CD4-positive, alpha-beta memory T cell (primary cell): Measurements from ENCODE around the gene PRRC2B. TPM values are rescaled to one million over a fixed set of nuclear protein-coding genes. Genes with fewer than 3 reads are reported as not detected.
"Not testable (repeated sequence)": the region's sequence is repeated elsewhere in the genome, so short reads cannot be mapped to it uniquely, and the experiment has no call there.

Experiments
- CTCF ChIA-PET: fragments of 350-600 bp; sonication (Branson Sonifier 250); formaldehyde crosslinking; loops from one replicate; lab custom pipeline; 2021; ENCODE audit warnings: inconsistent platforms; ENCODE audit not compliant: partially characterized antibody; lab: Charles Lee
- POLR2A ChIA-PET: fragments of 350-600 bp; sonication (Branson Sonifier 250); formaldehyde crosslinking; loops from one replicate; lab custom pipeline; 2021; ENCODE audit not compliant: partially characterized antibody; lab: Charles Lee
- DNase-seq, 5 donors: peaks; one replicate each; pipeline versions ENCODE4 v3.0.0 to v3.0.0-alpha.2; 2020 to 2022; ENCODE audit warnings: mixed read lengths in 1 of 5
- H3K27ac ChIP-seq: one replicate; pipeline ENCODE4 v1.7.0; 2013; ENCODE audit warnings: low read depth, low read length
- H3K27me3 ChIP-seq: 2 replicates; pipeline ENCODE4 v1.7.0; 2013; ENCODE audit warnings: mild to moderate bottlenecking, low read length, moderate library complexity; ENCODE audit not compliant: insufficient read depth
- H3K36me3 ChIP-seq: 2 replicates; pipeline ENCODE4 v1.7.0; 2013; ENCODE audit warnings: mild to moderate bottlenecking, low read length, moderate library complexity; ENCODE audit not compliant: insufficient read depth
- H3K4me1 ChIP-seq: 2 replicates; pipeline ENCODE4 v1.7.0; 2013; ENCODE audit warnings: mild to moderate bottlenecking, low read length, moderate library complexity; ENCODE audit not compliant: insufficient read depth
- H3K4me3 ChIP-seq, 2 donors: one replicate each; pipeline ENCODE4 v1.7.0; 2013; ENCODE audit warnings: low read length in 2 of 2, mild to moderate bottlenecking in 1 of 2
- H3K9me3 ChIP-seq, 2 donors: one replicate each; pipeline ENCODE4 v1.7.0; 2013; ENCODE audit warnings: low read length in 2 of 2, control low read depth in 1 of 2; ENCODE audit not compliant: control insufficient read depth in 1 of 2
- H3K27ac Mint-ChIP-seq, 7 donors: one replicate each; pipeline ENCODE4 v1.8.0; 2020 to 2021; ENCODE audit warnings: mixed read lengths in 7 of 7, mild to moderate bottlenecking in 6 of 7, inconsistent platforms in 3 of 7, moderate library complexity in 3 of 7
- H3K27me3 Mint-ChIP-seq, 2 donors: one replicate each; pipeline ENCODE4 v1.8.0; 2020 to 2021; ENCODE audit warnings: mixed read lengths in 2 of 2
- H3K36me3 Mint-ChIP-seq, 2 donors: one replicate each; pipeline ENCODE4 v1.8.0; 2020 to 2021; ENCODE audit warnings: mixed read lengths in 2 of 2, inconsistent platforms in 1 of 2, mild to moderate bottlenecking in 1 of 2
- H3K4me1 Mint-ChIP-seq, 4 donors: one replicate each; pipeline ENCODE4 v1.8.0; 2020 to 2021; ENCODE audit warnings: mixed read lengths in 4 of 4, mild to moderate bottlenecking in 1 of 4
- H3K4me3 Mint-ChIP-seq, 8 donors: one replicate each; pipeline ENCODE4 v1.8.0; 2020 to 2021; ENCODE audit warnings: mixed read lengths in 8 of 8, mild to moderate bottlenecking in 7 of 8, moderate library complexity in 6 of 8, inconsistent platforms in 3 of 8
- H3K9me3 Mint-ChIP-seq, 8 donors: one replicate each; pipeline ENCODE4 v1.8.0; 2020 to 2021; ENCODE audit warnings: mixed read lengths in 8 of 8, mild to moderate bottlenecking in 5 of 8, inconsistent platforms in 3 of 8, moderate library complexity in 1 of 8
- intact Hi-C: fragments of 100-400 bp; cut with micrococcal nuclease; formaldehyde crosslinking; loops from one replicate; pipeline ENCODE4 v1.15.1; 2023
- polyA plus RNA-seq, 2 donors: library from polyadenylated mRNA; unstranded; fragments of 300-500 nt; fragmentation: Illumina TruSeq; gene quantifications; one replicate each; pipeline ENCODE4 v1.2.3, GENCODE V29; 2021
- total RNA-seq, 2 experiments: library from RNA; stranded (reverse); gene quantifications; one replicate each; pipeline ENCODE4 v1.2.3, GENCODE V29; 2021

The PRRC2B gene
- total RNA-seq (100 to 1,000 TPM; 335 to 343 TPM), polyA plus RNA-seq (10 to 100 TPM in 1 of 2 donors, 1 to 10 TPM in 1; 2.7 to 46.9 TPM)

GRCh38 chr9:131393622-131394463 lies at the start of gene PRRC2B:
Gene PRRC2B (plus strand): TSS chr9:131394086. CDS start chr9:131430145, 36,059 bp downstream.
- Mint-ChIP-seq H3K27ac (peak within 1 kb of the TSS; percentile 94 to 98 (median 96)), H3K4me1 (peaks cover 38 to 56% (median 42%) of the 10 kb centered on the region in 4 donors), H3K4me3 (peak within 1 kb of the TSS; percentile 87 to 95 (median 90)), H3K36me3 (peaks cover 0 to 7% of the 10 kb centered on the region in 2 donors), H3K9me3 (no peaks in the 10 kb centered on the region), H3K27me3 (no peaks in the 10 kb centered on the region)
- Histone ChIP-seq H3K36me3 (no peaks in the 10 kb centered on the region), H3K4me3 (peak within 1 kb of the TSS; percentile 70 to 87), H3K27ac (peak within 1 kb of the TSS; percentile 76), H3K9me3 (no peaks in the 10 kb centered on the region), H3K27me3 (no peaks in the 10 kb centered on the region), H3K4me1 (peaks cover 48% of the 10 kb centered on the region)
- CTCF ChIA-PET: no interaction called here
- peak; percentile 80 to 83 (median 82) for DNase-seq
- POLR2A ChIA-PET: interaction anchor here (1.2 kb wide), 1 partner anchor 21 kb away, joined by 7 read pairs; no protein-coding TSS in a partner anchor
- intact Hi-C loops: loop anchor here (2.0 to 10.0 kb wide), 6 partner anchors 15 to 961 kb away; partner anchors contain the start of gene SETX

- H3K27me3 Mint-ChIP-seq, H3K4me1 ChIP-seq, H3K9me3 Mint-ChIP-seq, DNase-seq, H3K27me3 ChIP-seq, H3K4me3 ChIP-seq, H3K4me1 Mint-ChIP-seq, H3K27ac ChIP-seq, intact Hi-C loops, H3K36me3 ChIP-seq, H3K4me3 Mint-ChIP-seq, H3K36me3 Mint-ChIP-seq, H3K9me3 ChIP-seq, POLR2A ChIA-PET: not testable (repeated sequence)
- peak overlapping the region in 1 of 7 donors; percentile 30 for H3K27ac Mint-ChIP-seq
- CTCF ChIA-PET: interaction anchor here (1.2 to 1.6 kb wide), 3 partner anchors 9 to 401 kb away, joined by 3 to 5 read pairs (median 5); no protein-coding TSS in a partner anchor
Measured at GRCh38 chr9:131344931-131345535, 48.9 kb upstream of the PRRC2B start.

GRCh38 chr9:131346559-131346958 lies 47.3 kb upstream of the PRRC2B start:
- peaks cover 9% of the 10 kb centered on the region for H3K4me1 ChIP-seq
- CTCF ChIA-PET: interaction anchor here (4.2 kb wide), 1 partner anchor 169 kb away, joined by 16 read pairs; no protein-coding TSS in a partner anchor
- H3K4me3 Mint-ChIP-seq: no peak overlapping the region

GRCh38 chr9:131347376-131348020 lies 46.4 kb upstream of the PRRC2B start:
- H3K9me3 ChIP-seq: no peaks in the 10 kb centered on the region
- intact Hi-C loops: no loop called here

More at GRCh38 chr9:131346559-131346958, 47.3 kb upstream of the PRRC2B start:
- Histone ChIP-seq H3K9me3 (no peaks in the 10 kb centered on the region), H3K4me3 (no peak overlapping the region), H3K36me3 (no peaks in the 10 kb centered on the region), H3K27ac (no peak overlapping the region), H3K27me3 (no peaks in the 10 kb centered on the region)
- Mint-ChIP-seq H3K9me3 (no peaks in the 10 kb centered on the region), H3K36me3 (no peaks in the 10 kb centered on the region), H3K27ac (no peak overlapping the region), H3K27me3 (peaks cover 0 to 4% of the 10 kb centered on the region in 2 donors), H3K4me1 (peaks cover 0 to 12% (median 6%) of the 10 kb centered on the region in 4 donors)
- intact Hi-C loops: no loop called here
- no peak for DNase-seq
- POLR2A ChIA-PET: interaction anchor here (1.1 kb wide), 1 partner anchor 244 kb away, joined by 3 read pairs; no protein-coding TSS in a partner anchor

GRCh38 chr9:131348631-131349521 lies 45.0 kb upstream of the PRRC2B start:
- no peak overlapping the region for H3K27ac Mint-ChIP-seq
- peaks cover 0 to 12% (median 6%) of the 10 kb centered on the region in 4 donors for H3K4me1 Mint-ChIP-seq
- intact Hi-C loops: no loop called here

More at GRCh38 chr9:131347376-131348020, 46.4 kb upstream of the PRRC2B start:
- H3K36me3 Mint-ChIP-seq: no peaks in the 10 kb centered on the region
- H3K9me3 Mint-ChIP-seq: no peaks in the 10 kb centered on the region
- ChIA-PET POLR2A (no interaction called here), CTCF (interaction anchor here (0.7 to 4.2 kb wide), 3 partner anchors 131 to 170 kb away, joined by 3 to 16 read pairs (median 3); no protein-coding TSS in a partner anchor)
- H3K27ac Mint-ChIP-seq: no peak overlapping the region
- peaks cover 0 to 4% of the 10 kb centered on the region in 2 donors for H3K27me3 Mint-ChIP-seq
- no peak overlapping the region for H3K4me3 Mint-ChIP-seq
- Histone ChIP-seq H3K4me1 (peaks cover 9% of the 10 kb centered on the region), H3K27ac (no peak overlapping the region), H3K36me3 (no peaks in the 10 kb centered on the region), H3K27me3 (no peaks in the 10 kb centered on the region), H3K4me3 (no peak overlapping the region)
- no peak for DNase-seq
- H3K4me1 Mint-ChIP-seq: peaks cover 0 to 12% (median 6%) of the 10 kb centered on the region in 4 donors

GRCh38 chr9:131349522-131349880 lies 44.4 kb upstream of the PRRC2B start:
- Mint-ChIP-seq H3K9me3 (no peaks in the 10 kb centered on the region), H3K27me3 (peaks cover 0 to 4% of the 10 kb centered on the region in 2 donors), H3K27ac (no peak overlapping the region), H3K4me1 (peaks cover 0 to 12% (median 6%) of the 10 kb centered on the region in 4 donors), H3K4me3 (no peak overlapping the region), H3K36me3 (no peaks in the 10 kb centered on the region)
- Histone ChIP-seq H3K4me3 (no peak overlapping the region), H3K9me3 (no peaks in the 10 kb centered on the region), H3K36me3 (no peaks in the 10 kb centered on the region), H3K27ac (no peak overlapping the region), H3K27me3 (no peaks in the 10 kb centered on the region), H3K4me1 (peaks cover 9% of the 10 kb centered on the region)
- intact Hi-C loops: no loop called here
- CTCF ChIA-PET: interaction anchor here (0.7 to 4.2 kb wide), 52 partner anchors 9 to 411 kb away, joined by 3 to 75 read pairs (median 5); partner anchors contain the start of genes NUP214 and POMT1
- DNase-seq: no peak
- POLR2A ChIA-PET: interaction anchor here (0.6 to 1.8 kb wide), 5 partner anchors 24 to 396 kb away, joined by 3 to 9 read pairs (median 5); no protein-coding TSS in a partner anchor

More at GRCh38 chr9:131348631-131349521, 45.0 kb upstream of the PRRC2B start:
- no peaks in the 10 kb centered on the region for H3K27me3 ChIP-seq
- Mint-ChIP-seq H3K4me3 (no peak overlapping the region), H3K36me3 (no peaks in the 10 kb centered on the region), H3K9me3 (no peaks in the 10 kb centered on the region), H3K27me3 (peaks cover 0 to 4% of the 10 kb centered on the region in 2 donors)
- no peak overlapping the region for H3K4me3 ChIP-seq
- no peaks in the 10 kb centered on the region for H3K9me3 ChIP-seq
- no peaks in the 10 kb centered on the region for H3K36me3 ChIP-seq
- POLR2A ChIA-PET: interaction anchor here (0.6 to 1.8 kb wide), 5 partner anchors 24 to 396 kb away, joined by 3 to 9 read pairs (median 5); no protein-coding TSS in a partner anchor
- DNase-seq: no peak
- H3K4me1 ChIP-seq: peaks cover 9% of the 10 kb centered on the region
- no peak overlapping the region for H3K27ac ChIP-seq
- CTCF ChIA-PET: interaction anchor here (0.7 to 4.2 kb wide), 50 partner anchors 10 to 411 kb away, joined by 3 to 75 read pairs (median 5); partner anchors contain the start of genes NUP214 and POMT1
